LHCN-M2 (cell line): ENCODE data around the gene LGR6. TPM values are rescaled to one million over a fixed set of nuclear protein-coding genes. Genes with fewer than 3 reads are reported as not detected.
"Not testable (repeated sequence)": the region's sequence is repeated elsewhere in the genome, so short reads cannot be mapped to it uniquely, and the experiment has no call there.

Experiments used
- DNase-seq: peaks from one replicate; pipeline ENCODE4 v3.0.0-alpha.2; 2012; ENCODE audit warnings: low read depth
- total RNA-seq: library from RNA; depleted of rRNA; stranded (reverse); fragments of >200 nt; gene quantifications from 2 replicates; pipeline ENCODE4 v1.2.3, GENCODE V29; 2014

The LGR6 gene
- total RNA-seq, 1 experiment from 2014 or later, result not detected

GRCh38 chr1:202173993-202174392 is 19.6 kb upstream of the LGR6 start:
- no peak for DNase-seq

- DNase-seq, result no peak
Measured at GRCh38 chr1:202176949-202177927, 16.4 kb upstream of the LGR6 start.

GRCh38 chr1:202179828-202180750 is 13.5 kb upstream of the LGR6 start:
- DNase-seq, result no peak

GRCh38 chr1:202180751-202181139 is 12.9 kb upstream of the LGR6 start:
- DNase-seq, result not testable (repeated sequence)

- no peak for DNase-seq
Measured at GRCh38 chr1:202181586-202181985, 12.0 kb upstream of the LGR6 start.

GRCh38 chr1:202182040-202182877 is 11.3 kb upstream of the LGR6 start:
- no peak for DNase-seq

- DNase-seq, result peak; percentile 79
Measured at GRCh38 chr1:202184750-202185460, 8.7 kb upstream of the LGR6 start.

- no peak for DNase-seq
Measured at GRCh38 chr1:202186327-202186726, 7.3 kb upstream of the LGR6 start.

- no peak for DNase-seq
Measured at GRCh38 chr1:202187041-202187671, 6.4 kb upstream of the LGR6 start.

- no peak for DNase-seq
Measured at GRCh38 chr1:202187697-202188407, 5.7 kb upstream of the LGR6 start.

GRCh38 chr1:202189001-202189790 is 4.4 kb upstream of the LGR6 start:
- peak; percentile 35 for DNase-seq

GRCh38 chr1:202189918-202190715 is 3.5 kb upstream of the LGR6 start:
- no peak for DNase-seq

GRCh38 chr1:202191391-202191790 is 2.2 kb upstream of the LGR6 start:
- DNase-seq, result not testable (repeated sequence)

- peak; percentile 26 for DNase-seq
Measured at GRCh38 chr1:202192770-202193613, 607 bp upstream of the LGR6 start.

- DNase-seq, result no peak
Measured at GRCh38 chr1:202194328-202194648, 689 bp downstream of the LGR6 start.

- DNase-seq, result no peak
Measured at GRCh38 chr1:202197653-202198365, 4.2 kb downstream of the LGR6 start.
